ENCODE data around the gene GNG12. TPM values are rescaled to one million over a fixed set of nuclear protein-coding genes. Genes with fewer than 3 reads are reported as not detected.

GNG12 gene
- total and polyA plus RNA-seq, 9 of the 15 experiments (the other 6 are each of a cell fraction or from before 2014, with no cell fraction given): 2.6 to 6.0 (median 4.1) TPM

DNA sequence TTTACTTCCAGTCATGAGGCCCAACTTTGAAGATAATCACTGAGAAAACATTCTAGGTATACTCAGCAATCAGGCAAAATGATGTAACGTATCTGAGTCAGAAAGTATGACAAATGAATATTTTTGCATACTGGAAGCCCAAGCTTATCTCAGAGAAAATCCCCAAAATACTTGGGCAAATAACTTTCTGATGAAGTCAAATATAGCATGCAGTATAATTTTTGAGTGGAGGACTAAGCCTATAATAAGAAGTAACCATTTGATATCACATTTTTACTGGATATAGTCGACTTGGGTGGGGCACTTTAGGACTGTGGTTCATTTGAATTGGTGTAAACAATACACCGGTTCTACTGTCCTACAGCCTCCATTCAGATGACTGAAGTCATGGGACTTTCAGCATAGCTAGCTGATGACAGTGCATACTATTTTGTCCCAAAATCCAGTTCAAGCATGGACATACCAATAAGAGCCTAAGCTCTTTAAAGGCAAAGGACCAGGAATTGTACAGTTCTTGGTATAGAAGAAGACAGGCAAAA is 150.5 kb downstream of the GNG12 start (continued):
- TF ChIP-seq POLR2H (tag; IDR thresholded peaks at IDR 0.05; ENCODE audit: low read depth) (no peak), SP2 (IDR thresholded peaks at IDR 0.05; ENCODE audit: extremely low read depth, low read depth, low read length, poor library complexity, severe bottlenecking) (no peak), SMARCE1 (IDR thresholded peaks at IDR 0.05) (peak; percentile 84), EP300 (IDR thresholded peaks at IDR 0.05; ENCODE audit: low read length) (peak; percentile 74), FOXJ3 (CRISPR knock-in tag; IDR thresholded peaks at IDR 0.05) (no peak), HNRNPL (IDR thresholded peaks at IDR 0.05; ENCODE audit: low read depth, low read length) (no peak), MAFF (IDR thresholded peaks at IDR 0.05; ENCODE audit: low read length) (peak; percentile 6; the same call in 1 of the 2 replicates), SMC3 (conservative IDR thresholded peaks at IDR 0.05; ENCODE audit: insufficient read depth, low read depth, low read length) (no peak), ZNF77 (CRISPR knock-in tag; IDR thresholded peaks at IDR 0.05) (no peak), LARP7 (IDR thresholded peaks at IDR 0.05) (no peak), RBM39 (optimal IDR thresholded peaks at IDR 0.05; ENCODE audit: low read depth, low read length) (no peak), TEAD1 (CRISPR knock-in tag; IDR thresholded peaks at IDR 0.05) (peak in 1 of 2 experiments; percentile 70; a peak in 2 of 4 replicates), SAFB2 (IDR thresholded peaks at IDR 0.05; ENCODE audit: borderline replicate concordance, low read depth, low read length, severe bottlenecking) (no peak), MYC (IDR thresholded peaks at IDR 0.05; ENCODE audit: low read depth, low read length) (no peak), MYC (CRISPR knock-in tag; IDR thresholded peaks at IDR 0.05; ENCODE audit: borderline replicate concordance, low read depth) (no peak), DPF2 (IDR thresholded peaks at IDR 0.05) (peak; percentile 94), NCOR1 (IDR thresholded peaks at IDR 0.05) (peak; percentile 49; the same call in 1 of the 2 replicates), TBL1XR1 (IDR thresholded peaks at IDR 0.05; ENCODE audit: low read length in 2 of 2) (peak in 1 of 2 experiments; percentile 51; a peak in 2 of 4 replicates), BRCA1 (IDR thresholded peaks at IDR 0.05) (no peak), BRCA1 (CRISPR knock-in tag; IDR thresholded peaks at IDR 0.05) (no peak)
- TF ChIP-seq, protein P1, sequence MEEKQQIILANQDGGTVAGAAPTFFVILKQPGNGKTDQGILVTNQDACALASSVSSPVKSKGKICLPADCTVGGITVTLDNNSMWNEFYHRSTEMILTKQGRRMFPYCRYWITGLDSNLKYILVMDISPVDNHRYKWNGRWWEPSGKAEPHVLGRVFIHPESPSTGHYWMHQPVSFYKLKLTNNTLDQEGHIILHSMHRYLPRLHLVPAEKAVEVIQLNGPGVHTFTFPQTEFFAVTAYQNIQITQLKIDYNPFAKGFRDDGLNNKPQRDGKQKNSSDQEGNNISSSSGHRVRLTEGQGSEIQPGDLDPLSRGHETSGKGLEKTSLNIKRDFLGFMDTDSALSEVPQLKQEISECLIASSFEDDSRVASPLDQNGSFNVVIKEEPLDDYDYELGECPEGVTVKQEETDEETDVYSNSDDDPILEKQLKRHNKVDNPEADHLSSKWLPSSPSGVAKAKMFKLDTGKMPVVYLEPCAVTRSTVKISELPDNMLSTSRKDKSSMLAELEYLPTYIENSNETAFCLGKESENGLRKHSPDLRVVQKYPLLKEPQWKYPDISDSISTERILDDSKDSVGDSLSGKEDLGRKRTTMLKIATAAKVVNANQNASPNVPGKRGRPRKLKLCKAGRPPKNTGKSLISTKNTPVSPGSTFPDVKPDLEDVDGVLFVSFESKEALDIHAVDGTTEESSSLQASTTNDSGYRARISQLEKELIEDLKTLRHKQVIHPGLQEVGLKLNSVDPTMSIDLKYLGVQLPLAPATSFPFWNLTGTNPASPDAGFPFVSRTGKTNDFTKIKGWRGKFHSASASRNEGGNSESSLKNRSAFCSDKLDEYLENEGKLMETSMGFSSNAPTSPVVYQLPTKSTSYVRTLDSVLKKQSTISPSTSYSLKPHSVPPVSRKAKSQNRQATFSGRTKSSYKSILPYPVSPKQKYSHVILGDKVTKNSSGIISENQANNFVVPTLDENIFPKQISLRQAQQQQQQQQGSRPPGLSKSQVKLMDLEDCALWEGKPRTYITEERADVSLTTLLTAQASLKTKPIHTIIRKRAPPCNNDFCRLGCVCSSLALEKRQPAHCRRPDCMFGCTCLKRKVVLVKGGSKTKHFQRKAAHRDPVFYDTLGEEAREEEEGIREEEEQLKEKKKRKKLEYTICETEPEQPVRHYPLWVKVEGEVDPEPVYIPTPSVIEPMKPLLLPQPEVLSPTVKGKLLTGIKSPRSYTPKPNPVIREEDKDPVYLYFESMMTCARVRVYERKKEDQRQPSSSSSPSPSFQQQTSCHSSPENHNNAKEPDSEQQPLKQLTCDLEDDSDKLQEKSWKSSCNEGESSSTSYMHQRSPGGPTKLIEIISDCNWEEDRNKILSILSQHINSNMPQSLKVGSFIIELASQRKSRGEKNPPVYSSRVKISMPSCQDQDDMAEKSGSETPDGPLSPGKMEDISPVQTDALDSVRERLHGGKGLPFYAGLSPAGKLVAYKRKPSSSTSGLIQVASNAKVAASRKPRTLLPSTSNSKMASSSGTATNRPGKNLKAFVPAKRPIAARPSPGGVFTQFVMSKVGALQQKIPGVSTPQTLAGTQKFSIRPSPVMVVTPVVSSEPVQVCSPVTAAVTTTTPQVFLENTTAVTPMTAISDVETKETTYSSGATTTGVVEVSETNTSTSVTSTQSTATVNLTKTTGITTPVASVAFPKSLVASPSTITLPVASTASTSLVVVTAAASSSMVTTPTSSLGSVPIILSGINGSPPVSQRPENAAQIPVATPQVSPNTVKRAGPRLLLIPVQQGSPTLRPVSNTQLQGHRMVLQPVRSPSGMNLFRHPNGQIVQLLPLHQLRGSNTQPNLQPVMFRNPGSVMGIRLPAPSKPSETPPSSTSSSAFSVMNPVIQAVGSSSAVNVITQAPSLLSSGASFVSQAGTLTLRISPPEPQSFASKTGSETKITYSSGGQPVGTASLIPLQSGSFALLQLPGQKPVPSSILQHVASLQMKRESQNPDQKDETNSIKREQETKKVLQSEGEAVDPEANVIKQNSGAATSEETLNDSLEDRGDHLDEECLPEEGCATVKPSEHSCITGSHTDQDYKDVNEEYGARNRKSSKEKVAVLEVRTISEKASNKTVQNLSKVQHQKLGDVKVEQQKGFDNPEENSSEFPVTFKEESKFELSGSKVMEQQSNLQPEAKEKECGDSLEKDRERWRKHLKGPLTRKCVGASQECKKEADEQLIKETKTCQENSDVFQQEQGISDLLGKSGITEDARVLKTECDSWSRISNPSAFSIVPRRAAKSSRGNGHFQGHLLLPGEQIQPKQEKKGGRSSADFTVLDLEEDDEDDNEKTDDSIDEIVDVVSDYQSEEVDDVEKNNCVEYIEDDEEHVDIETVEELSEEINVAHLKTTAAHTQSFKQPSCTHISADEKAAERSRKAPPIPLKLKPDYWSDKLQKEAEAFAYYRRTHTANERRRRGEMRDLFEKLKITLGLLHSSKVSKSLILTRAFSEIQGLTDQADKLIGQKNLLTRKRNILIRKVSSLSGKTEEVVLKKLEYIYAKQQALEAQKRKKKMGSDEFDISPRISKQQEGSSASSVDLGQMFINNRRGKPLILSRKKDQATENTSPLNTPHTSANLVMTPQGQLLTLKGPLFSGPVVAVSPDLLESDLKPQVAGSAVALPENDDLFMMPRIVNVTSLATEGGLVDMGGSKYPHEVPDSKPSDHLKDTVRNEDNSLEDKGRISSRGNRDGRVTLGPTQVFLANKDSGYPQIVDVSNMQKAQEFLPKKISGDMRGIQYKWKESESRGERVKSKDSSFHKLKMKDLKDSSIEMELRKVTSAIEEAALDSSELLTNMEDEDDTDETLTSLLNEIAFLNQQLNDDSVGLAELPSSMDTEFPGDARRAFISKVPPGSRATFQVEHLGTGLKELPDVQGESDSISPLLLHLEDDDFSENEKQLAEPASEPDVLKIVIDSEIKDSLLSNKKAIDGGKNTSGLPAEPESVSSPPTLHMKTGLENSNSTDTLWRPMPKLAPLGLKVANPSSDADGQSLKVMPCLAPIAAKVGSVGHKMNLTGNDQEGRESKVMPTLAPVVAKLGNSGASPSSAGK (IDR thresholded peaks at IDR 0.05): peak; percentile 28; the same call in 1 of the 2 replicates

Data from K562 (cell line).